G401.6 (cell line): ENCODE measurements around the gene HPCAL1.
A peak's percentile ranks its signal among the peaks of the same experiment; 100 is the strongest.
"Not testable (repeated sequence)": the region's sequence is repeated elsewhere in the genome, so short reads cannot be mapped to it uniquely, and the experiment has no call there.

Source experiments
- FAIRE-seq: peaks from 2 replicates; lab custom pipeline; 2012; peaks lifted over from hg19 to GRCh38; lab: Jason Lieb, UNC

Gene HPCAL1

DNA sequence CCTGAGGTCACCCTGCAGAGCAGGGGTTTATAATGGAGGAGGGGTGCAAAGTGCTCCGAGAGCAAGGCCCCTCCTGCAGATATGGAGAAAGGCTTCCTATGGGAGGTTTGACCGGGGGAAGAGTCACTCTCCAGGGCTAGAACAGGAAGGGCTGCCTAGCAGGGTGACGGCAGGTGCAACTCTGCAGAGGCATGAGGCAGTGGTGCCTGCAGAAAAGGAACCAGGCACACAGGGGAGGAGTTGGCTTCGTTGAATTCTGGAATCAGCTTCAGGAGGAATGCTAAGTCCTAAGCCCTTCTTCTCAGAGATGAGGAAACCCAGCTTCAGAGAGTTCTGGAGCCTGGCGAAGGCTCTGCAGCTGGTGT, 17.5 kb upstream of the HPCAL1 start:
- FAIRE-seq: no peak

DNA sequence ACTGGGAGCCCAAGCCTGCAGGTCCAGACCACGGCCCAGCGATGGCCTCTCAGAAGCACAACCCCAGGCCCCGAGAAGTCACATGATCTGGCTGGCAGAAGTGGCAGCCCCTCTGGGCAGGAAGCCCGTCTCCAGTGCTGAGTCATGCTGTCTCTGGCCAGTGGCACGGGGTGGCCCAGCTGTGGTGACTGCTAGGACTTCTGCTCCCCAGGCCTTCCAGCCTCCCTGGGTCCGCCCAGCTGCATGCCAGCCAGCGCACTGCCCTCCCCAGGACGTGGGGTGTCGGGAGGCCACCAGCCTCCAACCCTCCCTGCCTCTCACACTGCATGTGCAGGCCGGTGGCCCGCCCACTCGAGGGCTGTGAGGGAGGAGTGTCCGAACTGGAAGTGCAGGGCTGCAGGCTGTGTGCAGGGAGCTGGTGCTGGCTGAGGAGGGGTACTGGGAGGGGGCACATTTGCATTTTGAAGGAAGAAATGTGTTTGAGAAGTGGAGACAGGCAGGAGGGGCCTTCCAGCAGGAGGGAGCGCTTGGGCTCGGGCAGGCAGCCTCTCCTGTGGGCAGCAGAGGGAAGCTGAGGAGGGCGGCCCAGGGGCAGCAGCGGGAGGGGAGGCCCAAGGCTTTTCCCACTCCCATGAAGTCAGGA, 17.0 kb upstream of the HPCAL1 start:
- no peak for FAIRE-seq

DNA sequence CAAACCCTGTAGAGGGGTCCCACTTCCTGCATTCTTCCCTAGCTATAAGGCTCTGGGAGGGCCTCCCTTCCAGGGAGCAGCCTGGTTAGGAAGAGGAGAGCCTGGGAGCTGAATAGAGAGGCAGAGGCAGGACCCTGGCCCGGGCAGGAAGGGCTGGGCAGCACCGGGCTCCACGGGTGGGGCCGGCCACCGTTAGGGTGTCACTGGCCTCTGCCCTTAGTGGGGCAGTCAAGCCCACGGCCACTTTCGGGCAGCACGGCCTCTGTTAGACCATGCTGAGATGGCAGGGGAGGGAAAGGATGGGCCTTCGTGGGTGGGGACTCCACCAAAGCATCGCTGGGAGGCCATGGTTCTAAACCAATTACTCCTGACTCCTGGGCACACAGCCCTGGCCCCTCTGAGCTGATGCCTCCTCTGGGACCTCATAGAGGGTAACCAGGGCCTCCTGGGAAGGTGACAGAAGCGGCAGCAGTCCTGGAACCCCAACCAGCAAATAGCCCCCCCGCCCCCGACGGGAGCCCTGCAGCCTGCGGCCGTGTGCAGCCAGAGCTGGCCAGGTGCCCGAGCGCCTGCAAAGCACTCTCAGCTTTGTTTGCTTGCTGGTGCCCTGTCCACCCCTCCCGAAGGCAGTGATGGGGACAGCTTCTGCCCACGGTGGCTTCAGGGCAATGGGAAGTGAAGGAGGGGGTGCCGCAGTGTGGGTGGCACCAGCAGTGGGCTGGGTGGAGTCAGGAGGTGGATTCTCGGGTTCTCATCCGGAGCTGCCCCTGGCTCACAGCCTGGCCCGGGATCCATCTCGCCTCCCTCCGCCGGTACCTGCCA, 16.3 kb upstream of the HPCAL1 start:
- FAIRE-seq: no peak

DNA sequence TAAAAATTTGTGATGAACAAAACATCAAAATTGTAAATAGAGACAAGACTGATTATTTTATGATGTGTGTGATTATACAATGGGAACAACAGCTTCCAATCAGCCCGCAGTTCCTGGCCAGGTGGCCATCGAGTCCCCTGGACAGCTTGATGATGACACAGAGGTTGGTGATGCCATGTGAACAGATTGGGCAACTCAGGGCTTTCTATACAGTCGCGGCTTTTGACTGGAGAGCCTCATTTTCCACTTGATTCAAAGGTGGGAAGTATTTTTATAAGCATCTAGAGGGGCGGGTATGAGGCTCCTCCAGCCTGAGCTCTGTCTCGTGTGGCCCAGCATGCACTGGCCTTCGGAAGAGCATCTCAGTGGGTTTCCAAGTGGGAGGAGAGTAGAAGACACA, 14.9 kb upstream of the HPCAL1 start:
- FAIRE-seq: no peak

DNA sequence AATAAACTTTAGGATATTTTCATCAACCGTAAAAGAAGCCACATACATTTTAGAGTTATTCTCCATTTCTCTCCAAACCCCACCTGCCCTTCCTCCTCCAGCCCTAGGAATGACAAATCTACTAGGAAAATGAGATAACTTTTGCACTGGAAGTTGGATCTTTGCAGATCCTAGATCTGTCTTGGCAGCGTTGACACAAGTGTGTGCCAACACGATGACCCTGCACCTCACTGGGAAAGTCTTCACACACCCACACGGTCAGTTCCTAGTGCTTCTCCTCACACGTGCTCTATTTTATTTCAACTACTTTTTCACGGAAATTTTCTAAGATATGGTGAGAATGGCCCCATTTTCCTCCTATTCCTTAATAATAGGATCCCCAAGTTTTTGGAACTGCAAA, 14.1 kb upstream of the HPCAL1 start:
- no peak for FAIRE-seq

DNA sequence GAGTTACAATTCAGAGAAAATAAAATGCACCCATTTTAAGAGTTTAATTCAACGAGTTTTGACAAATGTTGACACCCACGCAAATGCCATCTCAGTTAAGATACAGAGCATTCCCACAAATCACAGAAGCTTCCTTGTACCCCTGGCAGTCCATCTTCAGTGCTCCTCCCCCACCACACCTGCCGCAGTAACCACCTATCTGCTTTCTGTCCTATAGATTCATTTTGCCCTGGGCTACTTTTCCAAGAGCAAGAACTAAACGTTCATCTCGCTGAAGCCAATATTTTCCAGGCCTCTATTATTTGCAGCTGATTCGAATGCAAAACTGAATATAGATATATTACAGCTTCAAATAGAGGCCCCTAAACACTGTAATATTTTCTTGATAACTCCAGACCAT, 13.4 kb upstream of the HPCAL1 start:
- FAIRE-seq: no peak

DNA sequence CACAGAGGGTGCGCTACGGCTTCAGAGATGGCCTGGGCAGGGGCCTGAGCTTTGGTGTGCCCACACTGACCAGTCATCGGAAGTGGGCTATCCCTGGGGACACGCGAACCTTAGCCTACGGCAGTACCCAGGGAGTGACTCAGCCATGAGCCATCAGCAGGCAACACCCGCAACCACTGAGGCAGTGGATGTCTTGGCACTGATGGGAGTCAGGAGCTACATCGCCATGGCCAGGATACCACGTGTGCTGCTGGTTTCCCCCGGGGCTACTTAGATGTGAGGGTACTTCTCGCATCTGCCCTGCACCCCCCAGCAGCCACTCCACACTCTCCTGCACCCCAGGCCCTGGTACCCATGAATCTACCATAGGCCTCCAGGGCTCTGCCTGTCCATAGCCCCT, 12.8 kb upstream of the HPCAL1 start:
- FAIRE-seq: no peak

DNA sequence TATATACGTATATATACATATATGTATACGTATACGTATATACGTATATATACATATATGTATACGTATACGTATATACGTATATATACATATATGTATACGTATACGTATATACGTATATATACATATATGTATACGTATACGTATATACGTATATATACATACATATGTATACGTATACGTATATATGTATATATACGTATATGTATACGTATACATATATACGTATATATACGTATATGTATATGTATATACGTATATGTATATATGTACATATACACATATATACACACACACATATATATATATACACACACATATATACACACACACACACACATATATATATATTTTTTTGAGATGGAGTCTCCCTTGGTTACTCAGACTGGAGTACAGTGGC, 11.3 kb upstream of the HPCAL1 start:
- FAIRE-seq: peak; percentile 71

DNA sequence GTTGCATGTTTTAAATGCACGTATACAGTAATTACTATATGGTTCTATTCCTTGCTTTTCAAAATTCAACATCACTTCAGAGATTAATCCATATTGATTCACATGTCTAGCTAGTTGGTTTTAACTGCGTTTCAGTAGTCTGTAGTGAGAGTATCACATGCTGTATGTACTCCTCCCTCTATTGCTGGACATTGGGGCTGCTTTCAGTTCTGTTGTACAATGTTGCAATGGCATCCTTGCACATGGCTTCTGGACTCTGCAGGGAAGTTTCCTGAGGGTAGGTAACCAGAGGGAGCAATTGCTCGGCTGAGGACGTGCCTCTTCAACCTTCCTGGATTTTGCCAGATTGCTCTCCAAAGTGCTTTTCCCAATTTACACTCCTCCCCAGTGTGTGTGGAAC, 10.7 kb upstream of the HPCAL1 start:
- no peak for FAIRE-seq

DNA sequence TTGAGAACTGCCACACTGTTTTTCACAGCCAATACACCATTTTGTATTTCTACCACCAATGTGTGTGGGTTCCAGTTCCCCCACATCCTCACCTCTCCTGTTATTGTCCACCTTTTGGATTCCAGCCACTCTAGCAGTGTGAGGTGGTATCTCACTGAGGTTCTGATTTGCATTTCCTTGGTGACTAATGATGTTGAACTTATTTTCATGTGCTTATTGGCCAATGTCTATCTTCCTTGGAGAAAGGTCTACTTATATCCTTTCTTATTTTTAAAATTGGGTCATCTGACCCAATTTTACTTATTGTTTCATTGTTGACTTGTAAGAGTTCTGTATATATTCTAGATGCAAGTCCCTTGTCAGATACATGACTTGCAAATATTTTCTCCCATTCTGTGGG, 9.1 kb upstream of the HPCAL1 start:
- FAIRE-seq: no peak

DNA sequence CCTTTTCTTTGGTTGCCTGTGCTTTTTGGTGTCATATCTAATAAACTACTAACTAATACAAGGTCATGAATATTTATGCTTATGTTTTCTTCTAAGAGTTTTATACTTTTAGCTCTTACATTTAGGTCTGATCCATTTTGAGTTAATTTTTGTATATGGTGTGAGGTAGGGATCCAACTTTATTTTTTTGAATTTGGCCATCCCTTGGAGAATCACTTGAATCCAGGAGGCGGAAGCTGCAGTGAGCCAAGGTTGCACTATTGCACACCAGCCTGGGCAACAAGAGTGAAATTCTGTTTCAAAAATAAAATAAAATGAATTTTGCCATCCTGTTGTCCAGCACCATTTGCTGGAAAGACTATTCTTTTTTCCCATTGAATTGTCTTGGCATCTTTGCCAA, 8.6 kb upstream of the HPCAL1 start:
- FAIRE-seq: no peak

DNA sequence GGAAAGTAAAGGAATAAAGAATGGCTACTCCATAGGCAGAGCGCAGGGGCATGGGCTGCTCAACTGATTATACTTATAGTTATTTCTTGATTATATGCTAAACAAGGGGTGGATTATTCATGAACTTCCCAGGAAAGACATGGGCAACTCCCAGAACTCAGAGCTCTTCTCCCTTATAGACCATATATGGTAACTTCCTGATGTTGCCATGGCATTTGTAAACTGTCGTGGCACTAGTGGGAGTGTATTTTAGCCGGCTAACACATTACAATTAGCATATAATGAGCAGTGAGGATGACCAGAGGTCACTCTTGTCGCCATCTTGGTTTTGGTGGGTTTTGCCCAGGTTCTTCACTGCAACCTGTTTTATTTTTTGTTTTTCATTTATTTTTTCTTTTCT, 7.1 kb upstream of the HPCAL1 start:
- FAIRE-seq: not testable (repeated sequence)

DNA sequence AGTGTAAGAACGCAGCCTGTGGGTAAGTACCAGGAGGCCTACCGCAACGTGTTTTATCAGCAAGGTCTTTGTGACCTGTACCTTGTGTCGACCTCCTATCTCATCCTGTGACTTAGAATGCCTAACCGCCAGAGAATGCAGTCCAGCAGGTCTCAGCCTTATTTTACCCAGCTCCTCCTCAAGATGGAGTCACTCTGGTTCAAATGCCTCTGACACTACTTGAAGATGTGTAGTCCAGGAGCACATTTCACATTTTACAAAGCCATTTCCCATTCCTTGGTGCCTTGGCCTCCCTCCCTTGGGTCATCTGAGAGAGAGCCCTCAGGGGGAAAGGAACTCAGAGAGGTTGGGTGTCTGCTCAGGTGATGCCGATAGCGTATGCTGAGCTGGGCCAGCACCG, 6.6 kb upstream of the HPCAL1 start:
- no peak for FAIRE-seq

DNA sequence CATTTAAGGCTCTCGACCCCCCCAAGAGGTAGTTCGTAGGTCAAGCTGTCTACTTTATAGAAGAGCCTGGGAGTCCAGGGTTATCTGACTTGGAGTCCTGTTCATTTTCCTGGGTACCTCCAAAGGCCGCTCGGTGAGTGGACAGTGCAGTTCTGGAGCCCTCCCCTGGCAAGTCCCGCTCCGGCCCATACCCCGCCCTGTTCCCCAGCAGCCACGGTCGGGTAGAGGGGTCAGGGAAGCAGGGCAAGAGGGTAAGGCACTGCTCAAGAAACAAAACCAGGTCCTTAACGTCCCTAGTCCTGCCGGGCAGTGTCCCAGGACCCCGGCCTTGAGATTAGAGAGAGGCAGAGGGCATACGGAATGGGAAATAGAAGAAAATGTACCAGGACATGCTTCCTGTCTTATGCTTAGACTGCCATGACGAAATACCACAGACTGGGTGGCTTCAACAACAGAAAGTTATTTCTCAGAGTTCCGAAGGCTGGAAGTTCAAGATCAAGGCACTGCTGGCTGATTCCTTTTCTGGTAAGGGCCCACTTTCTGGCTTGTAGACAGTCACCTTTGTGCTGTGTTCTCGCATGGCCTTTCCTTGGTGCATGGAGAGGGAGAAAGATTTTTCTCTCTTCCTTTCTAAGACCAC, 5.4 kb upstream of the HPCAL1 start:
- no peak for FAIRE-seq

DNA sequence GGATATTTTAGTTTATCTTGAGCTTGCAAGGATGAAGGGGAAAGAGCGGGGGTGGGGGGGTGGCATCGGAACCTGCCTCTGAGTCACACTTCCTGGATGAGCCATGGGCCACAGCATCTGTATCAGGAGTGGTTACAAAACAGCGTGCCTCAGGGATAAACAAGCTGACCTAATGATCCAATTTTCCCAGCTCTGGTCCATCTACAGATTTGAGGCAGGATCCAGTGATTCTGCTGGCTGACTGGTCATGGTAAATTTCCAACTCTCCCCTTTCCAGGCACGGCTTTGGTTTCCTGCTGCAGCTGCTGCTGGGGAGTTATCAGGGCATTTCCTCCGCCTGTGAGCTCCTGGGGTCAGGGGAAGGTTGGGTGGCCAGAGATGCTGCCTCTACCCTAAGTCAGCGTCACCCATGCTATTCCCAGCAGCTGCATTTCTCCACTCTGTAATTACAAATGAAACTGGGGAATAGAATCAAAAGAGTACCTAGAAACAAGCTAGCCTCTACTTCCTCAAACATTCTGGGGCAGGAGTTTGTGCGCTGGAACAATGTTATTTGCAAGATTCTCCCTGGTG, 4.7 kb upstream of the HPCAL1 start:
- FAIRE-seq: no peak

DNA sequence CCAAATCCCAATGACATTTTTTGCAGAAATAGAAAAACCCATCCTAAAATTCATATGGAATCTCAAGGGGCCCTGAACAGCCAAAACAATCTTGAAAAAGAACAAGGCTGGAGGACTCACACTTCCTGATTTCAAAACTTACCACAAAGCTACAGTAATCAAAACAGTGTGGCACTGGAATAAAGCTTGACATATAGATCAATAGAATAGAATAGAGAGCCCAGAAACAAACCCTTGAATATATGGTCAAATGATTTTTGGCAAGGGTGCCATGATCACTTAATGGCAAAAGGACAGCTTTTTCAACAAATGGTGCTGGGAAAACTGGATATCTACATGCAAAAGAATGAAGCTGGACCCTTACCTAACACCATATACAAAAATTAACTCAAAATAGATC, 3.9 kb upstream of the HPCAL1 start:
- not testable (repeated sequence) for FAIRE-seq

DNA sequence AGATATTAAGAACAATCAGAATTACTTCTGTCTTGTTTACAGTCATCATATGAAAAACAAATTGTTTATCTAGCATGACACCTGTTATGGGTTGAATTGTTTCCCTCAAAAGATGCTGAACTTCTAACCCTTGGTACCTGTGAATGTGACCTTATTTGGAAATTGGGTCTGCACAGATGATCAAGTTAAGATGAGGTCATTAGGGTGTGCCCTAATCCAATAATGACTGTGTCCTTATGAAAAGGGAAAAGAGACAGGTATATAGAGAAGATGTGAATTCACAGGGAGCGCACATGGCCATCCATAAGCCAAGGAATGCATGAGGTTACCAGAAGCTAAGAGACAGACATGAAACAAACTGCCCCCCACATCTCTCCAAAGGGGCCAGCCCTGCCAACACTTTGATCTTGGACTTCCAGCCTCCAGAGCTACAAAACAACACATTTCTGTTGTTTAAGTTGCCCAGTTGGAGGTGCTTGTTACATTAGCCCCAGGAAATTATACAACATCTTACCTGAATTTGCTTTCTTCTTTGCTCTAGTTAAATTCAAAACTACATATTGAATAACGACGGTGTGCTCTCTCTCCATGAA, 2.3 kb upstream of the HPCAL1 start:
- no peak for FAIRE-seq

DNA sequence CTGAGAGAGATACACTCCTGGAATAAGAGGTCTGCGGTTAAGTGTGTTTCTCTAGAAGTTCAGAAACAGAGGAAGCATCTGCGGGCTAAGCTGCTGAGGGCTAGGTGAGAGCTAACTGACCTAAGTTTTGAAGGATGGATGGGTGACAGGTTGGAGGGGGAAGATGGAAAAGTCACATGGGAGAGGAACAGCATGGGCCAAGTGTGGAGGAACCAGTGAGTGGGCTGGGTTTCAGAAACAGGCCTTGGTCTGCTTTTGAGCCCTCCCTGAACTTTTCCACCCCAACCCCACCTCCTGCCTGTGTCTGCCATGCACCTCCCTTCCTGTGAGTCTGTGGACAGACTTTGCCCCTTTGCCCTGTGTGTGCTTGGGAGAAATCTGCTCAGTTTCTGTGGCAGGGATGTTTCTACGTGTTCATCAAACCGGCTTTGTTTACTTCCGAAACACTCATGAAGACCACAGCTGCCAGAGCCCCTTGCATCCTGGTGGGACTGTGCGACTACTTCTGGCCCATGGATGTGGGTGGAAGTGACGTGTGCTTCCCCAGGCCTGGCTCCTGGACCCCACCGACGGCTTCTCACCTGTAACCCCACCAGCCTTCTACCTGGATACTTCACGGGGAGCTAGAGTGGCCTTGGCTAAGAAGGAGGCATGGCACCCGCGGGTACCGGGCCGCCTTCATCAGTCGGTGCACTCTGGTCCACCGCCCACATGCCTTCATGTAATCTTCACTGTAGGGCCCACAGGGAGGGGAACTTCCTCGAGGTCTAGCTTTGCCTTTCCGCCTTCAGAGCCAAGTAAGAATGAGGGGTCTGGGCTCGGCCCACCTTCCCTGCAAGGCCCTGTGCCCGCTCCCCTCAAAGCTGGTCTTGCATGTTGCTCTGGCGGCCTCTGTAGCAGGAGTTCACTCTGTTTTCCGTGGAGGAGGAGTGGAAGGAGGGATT, 1.4 kb upstream of the HPCAL1 start:
- FAIRE-seq: no peak

DNA sequence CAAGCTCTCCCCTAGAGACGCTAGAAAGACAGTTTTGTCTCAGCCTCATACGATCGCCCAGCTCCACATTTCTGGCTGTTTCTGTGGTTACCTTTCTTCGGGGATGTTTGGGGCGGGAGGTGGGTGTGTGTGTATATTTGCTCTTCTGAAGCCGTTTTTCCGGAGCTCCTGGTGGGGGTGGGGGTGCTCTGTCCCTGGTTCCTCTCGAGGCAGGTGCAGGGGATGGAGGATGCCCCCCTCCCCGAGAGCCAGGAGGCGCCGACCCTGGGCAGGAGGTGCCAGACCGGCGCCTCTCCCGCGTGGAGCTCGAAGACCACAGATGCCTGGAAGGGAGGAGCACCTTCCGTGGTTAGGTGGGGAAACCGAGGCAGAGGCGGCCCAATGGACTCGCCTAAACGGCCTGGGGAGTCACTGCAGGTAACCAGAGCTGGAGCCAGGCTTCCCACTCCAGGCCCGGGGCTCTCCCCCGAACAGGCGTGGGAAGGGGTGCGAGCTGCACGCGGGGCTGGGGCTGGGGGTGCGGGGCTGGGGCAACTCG, 694 bp upstream of the HPCAL1 start:
- no peak for FAIRE-seq

DNA sequence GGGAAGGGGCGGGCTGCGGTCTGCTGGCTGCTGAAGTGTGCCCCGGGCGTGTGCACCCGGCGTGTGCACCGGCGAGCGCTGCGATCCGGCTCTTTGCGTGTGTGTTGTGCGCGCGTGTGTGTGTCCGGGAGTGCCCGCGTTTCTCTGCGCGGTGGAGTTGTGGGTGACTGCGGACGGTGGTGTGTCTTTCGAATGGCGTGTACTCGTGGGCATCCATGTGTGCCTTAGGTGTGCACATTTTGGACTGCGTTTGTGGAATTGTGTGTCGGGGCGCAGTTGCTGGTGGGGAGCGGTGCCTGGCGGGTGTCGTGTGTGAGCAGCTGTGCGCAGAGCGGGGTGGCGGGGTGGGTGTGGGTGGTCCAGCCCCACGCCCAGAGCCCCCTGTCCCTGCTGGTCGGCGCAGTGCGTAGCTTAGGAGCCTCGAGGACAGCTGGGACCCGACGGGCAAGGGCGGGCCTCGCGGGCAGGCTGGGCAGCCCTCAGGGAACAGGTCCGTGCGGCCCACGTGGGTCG, 533 bp downstream of the HPCAL1 start:
- FAIRE-seq: no peak

DNA sequence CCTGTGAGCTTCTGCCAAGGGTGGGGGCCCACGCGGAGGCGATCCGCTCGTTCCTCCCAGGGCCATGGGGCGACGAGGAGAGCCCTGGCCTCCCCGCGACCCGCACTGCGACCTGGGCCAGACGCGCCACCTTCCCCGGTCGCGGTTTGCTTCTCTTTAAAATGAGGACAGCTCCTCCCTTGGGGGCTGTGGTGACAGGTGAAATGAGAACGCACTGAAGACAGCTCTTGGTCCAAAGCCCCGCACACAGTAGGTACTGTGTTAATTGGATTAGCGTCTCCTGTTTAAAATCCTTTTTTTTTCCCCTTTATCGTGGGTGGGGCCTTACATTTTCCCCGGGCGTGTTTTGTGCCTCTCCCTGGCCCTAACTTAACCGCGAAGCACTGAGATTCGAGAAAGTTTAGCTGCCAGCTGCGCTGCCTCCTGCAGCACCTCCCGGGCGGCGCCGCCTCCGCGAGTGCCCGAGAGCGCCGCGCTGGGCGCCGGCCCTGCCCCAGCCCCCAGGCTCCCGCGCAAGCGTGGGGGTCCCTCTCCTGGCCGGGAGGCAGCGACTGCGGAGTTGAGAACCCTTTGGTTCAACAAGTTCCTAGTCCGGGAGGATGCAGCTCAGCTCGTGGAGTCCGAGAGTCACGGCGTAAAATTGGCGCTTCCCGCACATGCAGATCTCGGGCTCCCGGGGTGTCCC, 1.1 kb downstream of the HPCAL1 start:
- FAIRE-seq: no peak
